ENCODE results near the gene PCNT. TPM values are rescaled to one million over a fixed set of nuclear protein-coding genes. Genes with fewer than 3 reads are reported as not detected.

PCNT gene
- total RNA-seq, 1 donor from 2014 or later = 53.3 TPM

- Mint-ChIP-seq H3K4me1 (ENCODE audit: low read depth) (peaks cover 2% of the 10 kb centered on the region), H3K36me3 (ENCODE audit: insufficient read depth) (peaks cover 28% of the 10 kb centered on the region), H3K4me3 (ENCODE audit: low read depth) (no peak overlapping the region), H3K9me3 (ENCODE audit: low read depth) (peaks cover 9% of the 10 kb centered on the region), H3K27ac (no peak overlapping the region), H3K27me3 (no peaks in the 10 kb centered on the region)
- TF ChIP-seq CTCF (IDR thresholded peaks at IDR 0.05; ENCODE audit: unreplicated experiment) = no peak
- DNase-seq (ENCODE audit: low spot score, unreplicated experiment) = no peak
Measured at GRCh38 chr21:46388206-46388880, 64.4 kb downstream of the PCNT start.

- H3K27ac Mint-ChIP-seq = no peak overlapping the region
- peaks cover 5% of the 10 kb centered on the region for H3K4me1 Mint-ChIP-seq (ENCODE audit: low read depth)
- no peak for TF ChIP-seq CTCF (IDR thresholded peaks at IDR 0.05; ENCODE audit: unreplicated experiment)
- no peaks in the 10 kb centered on the region for H3K27me3 Mint-ChIP-seq
- peaks cover 22% of the 10 kb centered on the region for H3K36me3 Mint-ChIP-seq (ENCODE audit: insufficient read depth)
- peaks cover 7% of the 10 kb centered on the region for H3K9me3 Mint-ChIP-seq (ENCODE audit: low read depth)
- DNase-seq (ENCODE audit: low spot score, unreplicated experiment) = no peak
- no peak overlapping the region for H3K4me3 Mint-ChIP-seq (ENCODE audit: low read depth)
Measured at GRCh38 chr21:46388896-46389295, 64.9 kb downstream of the PCNT start.

GRCh38 chr21:46390603-46391545 is 66.9 kb downstream of the PCNT start:
- Mint-ChIP-seq H3K36me3 (ENCODE audit: insufficient read depth) (peaks cover 14% of the 10 kb centered on the region), H3K27me3 (no peaks in the 10 kb centered on the region), H3K4me3 (ENCODE audit: low read depth) (no peak overlapping the region), H3K27ac (peak overlapping the region; percentile 86), H3K9me3 (ENCODE audit: low read depth) (no peaks in the 10 kb centered on the region), H3K4me1 (ENCODE audit: low read depth) (peaks cover 15% of the 10 kb centered on the region)
- TF ChIP-seq CTCF (IDR thresholded peaks at IDR 0.05; ENCODE audit: unreplicated experiment) = no peak
- DNase-seq (ENCODE audit: low spot score, unreplicated experiment) = no peak

- DNase-seq (ENCODE audit: low spot score, unreplicated experiment) = no peak
- Mint-ChIP-seq H3K36me3 (ENCODE audit: insufficient read depth) (peaks cover 10% of the 10 kb centered on the region), H3K27ac (no peak overlapping the region), H3K4me1 (ENCODE audit: low read depth) (peaks cover 15% of the 10 kb centered on the region), H3K9me3 (ENCODE audit: low read depth) (no peaks in the 10 kb centered on the region), H3K27me3 (no peaks in the 10 kb centered on the region), H3K4me3 (ENCODE audit: low read depth) (no peak overlapping the region)
- TF ChIP-seq CTCF (IDR thresholded peaks at IDR 0.05; ENCODE audit: unreplicated experiment) = no peak
Measured at GRCh38 chr21:46391773-46392172, 67.8 kb downstream of the PCNT start.

GRCh38 chr21:46392921-46393320 is 69.0 kb downstream of the PCNT start:
- H3K27ac Mint-ChIP-seq = no peak overlapping the region
- TF ChIP-seq CTCF (IDR thresholded peaks at IDR 0.05; ENCODE audit: unreplicated experiment) = no peak
- H3K4me1 Mint-ChIP-seq (ENCODE audit: low read depth) = peaks cover 15% of the 10 kb centered on the region
- no peaks in the 10 kb centered on the region for H3K27me3 Mint-ChIP-seq
- DNase-seq (ENCODE audit: low spot score, unreplicated experiment) = no peak
- peaks cover 16% of the 10 kb centered on the region for H3K36me3 Mint-ChIP-seq (ENCODE audit: insufficient read depth)
- H3K4me3 Mint-ChIP-seq (ENCODE audit: low read depth) = no peak overlapping the region
- no peaks in the 10 kb centered on the region for H3K9me3 Mint-ChIP-seq (ENCODE audit: low read depth)
